Right kidney (tissue), 1 donor: Measurements from ENCODE around the gene RREB1.

Experiments
- DNase-seq: peaks from one replicate; pipeline ENCODE4 v3.0.0-alpha.2; 2016

Gene RREB1

DNA sequence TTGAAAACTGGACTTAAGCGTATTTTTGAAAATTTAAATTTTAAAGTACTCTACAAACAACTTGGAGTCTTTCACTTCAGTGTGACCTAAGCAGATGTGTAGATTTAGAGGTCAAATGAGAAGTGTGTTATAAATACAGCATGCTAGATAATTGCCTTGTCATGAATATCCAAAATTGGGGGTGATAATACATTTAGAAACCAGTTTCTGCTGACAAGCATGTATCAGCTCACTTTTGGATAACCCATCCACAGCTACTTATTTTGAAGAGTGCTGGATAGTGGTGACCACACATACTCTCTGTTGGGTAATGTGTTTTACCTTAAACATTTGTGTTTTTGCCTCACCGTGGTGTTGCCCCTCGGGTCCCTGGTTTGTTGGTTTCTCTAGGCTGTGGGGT is 14.9 kb downstream of the RREB1 start:
- DNase-seq, result no peak

DNA sequence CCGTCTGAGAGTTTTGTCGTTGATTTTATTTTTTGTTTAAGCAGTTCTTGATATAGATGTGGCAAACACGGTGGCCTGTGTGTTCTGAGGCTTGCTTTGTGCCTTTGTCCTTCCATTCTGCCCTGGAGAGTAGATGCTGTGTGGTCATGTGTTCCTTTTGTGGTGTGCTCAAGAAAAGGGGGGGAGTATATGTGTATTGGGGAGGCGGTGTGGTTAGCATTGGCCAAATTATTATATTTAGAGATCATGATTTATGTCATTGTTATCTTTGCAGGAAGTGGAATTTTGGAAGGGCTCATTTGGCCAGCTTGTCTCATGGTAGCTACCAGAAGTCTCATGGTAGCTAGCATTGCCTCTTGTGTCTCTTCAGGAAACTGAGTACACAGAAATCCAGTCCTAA is 16.4 kb downstream of the RREB1 start:
- DNase-seq, result no peak

DNA sequence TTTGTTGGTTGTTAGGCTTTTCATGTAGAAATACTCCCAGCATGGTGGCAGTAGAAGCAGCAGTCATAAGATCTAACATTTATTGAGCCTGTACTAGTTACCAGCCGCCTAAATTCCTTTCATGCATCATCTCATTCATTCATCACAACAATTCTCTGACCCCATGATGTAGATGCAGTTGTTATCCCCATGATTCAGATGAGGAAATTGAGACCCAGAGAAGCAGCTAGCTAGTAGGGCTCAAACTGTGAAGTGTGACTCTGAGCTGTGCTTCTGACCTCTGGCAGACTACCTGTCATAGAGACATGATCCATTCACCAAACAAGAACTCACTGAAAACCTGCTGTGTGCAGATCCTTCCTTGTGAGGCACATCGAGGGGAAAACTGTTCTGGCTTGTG is 16.9 kb downstream of the RREB1 start:
- no peak for DNase-seq

DNA sequence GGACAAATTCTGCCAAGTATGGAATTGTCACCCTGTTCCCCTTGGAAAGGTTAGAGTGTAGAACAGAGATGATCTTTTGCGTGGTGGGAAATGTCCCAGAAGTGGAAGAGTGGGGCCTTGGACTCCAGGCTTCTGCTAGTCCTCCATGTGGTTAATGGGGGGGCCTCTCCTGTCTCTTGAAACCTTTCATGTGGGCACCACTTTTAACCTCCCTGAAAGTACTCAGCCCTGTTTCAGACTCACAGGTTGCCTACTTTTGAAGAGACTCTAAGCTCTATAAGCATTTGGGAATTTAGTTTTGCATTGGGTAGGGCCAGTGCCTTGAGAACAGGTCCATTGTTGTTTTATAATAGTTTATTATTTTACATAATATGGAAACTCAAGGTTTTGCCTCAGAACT is 17.5 kb downstream of the RREB1 start:
- DNase-seq, result no peak

DNA sequence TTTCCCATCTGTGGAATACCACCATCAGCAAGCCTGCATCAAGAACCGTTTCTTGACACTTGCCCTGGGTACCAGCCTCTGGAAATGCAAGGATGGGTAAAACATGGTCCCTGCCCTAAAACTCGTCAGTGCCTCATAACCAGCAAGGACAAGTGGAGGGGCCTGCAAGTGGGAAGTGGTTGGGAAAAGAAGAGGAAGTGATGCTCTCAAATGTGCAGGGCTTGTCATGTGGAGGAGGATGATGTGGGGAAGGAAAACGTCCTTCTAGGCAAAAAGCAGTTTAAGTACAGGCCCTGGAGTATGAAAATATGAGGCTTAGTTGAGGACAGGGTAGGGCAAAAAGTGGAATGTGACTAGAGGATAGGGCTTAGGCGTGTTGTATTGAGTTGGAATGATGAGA is 19.0 kb downstream of the RREB1 start:
- DNase-seq, result no peak

DNA sequence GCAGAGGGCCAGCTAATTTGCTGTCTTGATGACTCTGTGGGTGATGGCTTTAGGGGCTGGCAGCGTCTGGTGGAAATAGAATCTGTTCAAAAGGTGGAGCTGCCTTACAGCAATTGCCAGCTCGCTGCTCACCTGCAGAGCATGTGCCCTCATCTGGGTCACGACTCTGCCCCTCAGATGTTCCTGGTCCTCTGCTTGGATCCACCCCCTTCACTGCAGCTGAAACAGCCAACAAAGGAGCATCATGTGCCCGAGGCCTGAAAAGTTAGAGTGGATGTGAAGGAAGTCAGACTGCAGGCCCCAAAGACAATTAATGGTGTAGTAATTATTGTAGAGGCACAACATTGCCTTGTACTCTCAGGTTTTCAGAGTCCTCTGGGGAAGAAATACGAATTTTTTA is 19.9 kb downstream of the RREB1 start:
- DNase-seq, result no peak

DNA sequence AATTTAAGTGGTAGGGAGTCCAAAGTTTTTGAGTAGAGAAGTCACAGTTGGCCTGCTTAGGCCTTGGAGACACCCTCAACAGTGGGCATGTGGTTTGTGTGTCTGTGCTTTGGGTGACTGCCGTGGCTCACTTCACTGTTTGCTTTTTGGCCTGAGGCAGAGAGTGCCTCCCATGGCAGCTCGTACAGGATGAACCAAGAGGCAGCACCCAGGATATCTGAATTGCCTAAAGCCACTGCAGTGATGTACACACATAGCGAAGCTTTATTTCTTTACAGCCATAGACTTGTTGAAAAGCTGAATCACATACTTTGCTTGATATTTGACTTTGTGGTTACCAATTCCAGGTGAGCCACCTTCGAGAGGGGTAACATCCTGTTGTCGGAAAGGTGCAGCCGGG is 21.6 kb downstream of the RREB1 start:
- no peak for DNase-seq

DNA sequence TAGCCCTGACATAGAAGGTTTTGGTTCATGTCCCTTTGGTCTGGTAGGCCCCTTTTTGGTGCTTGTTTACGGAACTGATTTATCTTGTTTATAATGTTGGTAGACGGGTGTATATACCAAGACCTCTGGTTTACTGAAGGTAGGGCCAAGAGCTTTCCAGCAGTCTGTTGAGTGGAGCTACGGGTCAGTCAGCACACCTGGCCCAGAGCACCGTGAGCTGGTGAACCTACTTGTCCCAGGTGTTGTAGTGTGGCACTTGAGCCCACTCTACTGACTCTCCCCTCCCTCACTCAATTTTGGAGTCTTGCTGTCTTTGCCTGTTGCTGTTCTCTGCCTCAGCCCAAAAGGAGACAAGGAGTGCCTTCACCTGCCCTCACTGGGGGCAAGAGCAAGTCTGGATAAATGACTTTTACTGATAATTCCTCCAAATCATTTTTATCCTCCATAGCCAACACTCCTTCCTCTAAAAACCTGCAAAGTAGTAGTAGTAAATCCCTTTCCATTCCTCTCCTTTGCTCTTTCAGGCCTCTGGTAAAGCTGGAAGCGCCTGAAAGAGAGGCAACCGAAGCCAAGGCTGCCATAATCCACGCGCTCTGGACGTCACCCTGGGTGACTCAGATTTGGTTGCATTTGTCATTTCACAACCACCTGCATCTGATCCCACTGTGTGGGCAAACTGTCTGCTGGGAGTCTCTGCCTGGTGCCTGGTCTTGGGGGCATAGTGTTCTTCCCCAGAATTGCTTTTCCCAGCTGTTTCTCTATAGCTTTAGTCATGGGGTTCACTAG is 22.2 kb downstream of the RREB1 start:
- no peak for DNase-seq

DNA sequence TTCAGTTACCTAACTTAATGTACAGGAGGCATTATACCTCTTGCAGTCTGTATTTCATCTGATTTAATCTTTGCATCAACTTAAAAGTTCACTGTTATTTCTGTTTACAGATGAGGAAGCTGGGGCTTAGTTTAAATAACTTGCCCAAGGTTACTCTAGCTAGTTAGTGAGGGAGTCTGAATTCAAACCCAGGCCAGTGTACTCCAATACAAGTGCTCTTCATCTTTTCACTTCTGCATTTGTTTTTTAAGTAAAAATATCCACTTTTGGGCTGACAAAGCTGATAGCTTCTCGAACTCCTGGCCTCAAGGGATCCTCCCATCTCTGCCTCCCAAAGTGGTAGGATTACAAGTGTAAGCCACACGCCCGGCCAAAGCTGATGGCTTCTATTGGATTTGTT is 23.6 kb downstream of the RREB1 start:
- no peak for DNase-seq

DNA sequence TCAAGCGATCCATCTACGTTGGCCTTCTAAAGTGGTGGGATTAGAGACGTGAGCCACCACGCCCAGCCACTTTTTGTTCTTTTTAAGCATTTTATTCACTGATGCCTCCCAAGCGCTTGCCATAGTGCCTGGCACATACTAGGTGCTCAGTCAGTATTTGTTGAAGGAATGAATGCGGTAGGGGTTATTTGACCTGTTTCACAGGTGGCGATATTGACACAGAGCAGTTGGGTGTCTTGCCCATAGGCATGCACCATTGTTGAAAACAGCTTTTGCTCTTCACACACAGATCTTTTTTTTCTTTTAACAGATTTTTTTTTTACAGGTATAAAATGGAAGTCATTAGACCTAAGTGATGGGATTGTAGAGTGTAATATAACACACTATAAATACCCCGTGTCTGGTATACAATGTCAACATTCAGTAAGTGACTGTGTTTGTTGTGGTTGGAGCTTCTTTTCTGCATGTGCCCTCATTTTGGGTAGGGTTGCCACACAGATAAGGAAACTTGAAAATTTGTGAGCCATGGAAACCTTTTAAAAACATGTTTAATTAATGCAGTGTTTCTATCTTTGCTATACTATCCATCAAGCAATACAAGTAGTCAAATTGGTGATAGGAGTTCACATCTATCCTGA is 24.8 kb downstream of the RREB1 start:
- no peak for DNase-seq

DNA sequence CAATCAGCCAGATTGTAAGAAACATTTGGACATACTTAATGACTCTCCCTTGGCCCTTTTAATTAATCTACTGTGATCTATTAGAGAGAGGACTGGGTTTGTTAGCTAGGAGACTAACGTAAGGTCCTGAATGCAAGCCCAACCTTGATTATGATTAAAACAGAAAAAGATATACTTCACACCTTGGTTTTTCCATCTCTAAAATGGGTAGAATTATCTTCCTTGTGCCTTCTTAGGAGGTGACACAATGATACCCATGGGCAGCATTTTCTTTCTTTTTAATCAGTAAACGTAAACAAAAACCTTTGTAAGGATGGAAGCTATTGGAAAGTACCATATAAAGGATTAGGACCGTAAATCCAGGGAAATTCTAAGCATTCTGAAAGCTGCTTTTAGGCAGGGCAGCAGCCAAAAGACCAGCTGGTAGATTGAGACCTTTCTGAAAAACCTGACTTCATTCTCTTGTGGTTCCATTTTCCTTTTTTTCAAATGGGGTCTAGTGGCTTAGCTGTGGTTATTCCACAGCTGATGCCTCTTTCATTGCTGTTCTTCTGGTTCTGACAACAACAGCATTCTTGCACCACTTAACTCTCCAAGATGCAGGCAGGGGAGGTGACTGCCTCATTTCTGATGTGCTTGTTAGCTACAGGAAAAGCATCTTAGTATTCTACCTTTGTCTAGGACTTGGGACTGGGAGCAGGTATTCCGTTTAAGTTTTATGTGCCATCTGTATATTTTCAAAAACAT is 27.4 kb downstream of the RREB1 start:
- DNase-seq, result no peak

DNA sequence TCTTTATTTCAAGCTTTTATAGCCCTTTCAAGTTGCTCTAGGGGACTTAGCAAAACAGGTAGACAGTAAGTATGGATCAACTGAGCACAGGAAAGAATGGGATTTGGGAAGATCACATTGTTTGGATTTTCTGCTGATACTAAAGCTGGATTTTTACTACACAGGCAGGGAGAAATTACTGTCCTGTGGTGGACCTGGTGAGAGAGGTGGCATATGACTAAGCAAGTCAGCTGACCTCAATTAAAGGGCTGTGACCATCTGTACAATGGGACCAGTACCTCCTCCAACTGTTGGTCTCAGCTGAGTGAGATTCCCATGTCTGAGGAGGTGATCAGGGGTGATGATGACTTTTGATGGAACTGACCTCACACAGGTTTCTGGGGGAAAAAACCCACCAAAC is 28.0 kb downstream of the RREB1 start:
- DNase-seq, result no peak

DNA sequence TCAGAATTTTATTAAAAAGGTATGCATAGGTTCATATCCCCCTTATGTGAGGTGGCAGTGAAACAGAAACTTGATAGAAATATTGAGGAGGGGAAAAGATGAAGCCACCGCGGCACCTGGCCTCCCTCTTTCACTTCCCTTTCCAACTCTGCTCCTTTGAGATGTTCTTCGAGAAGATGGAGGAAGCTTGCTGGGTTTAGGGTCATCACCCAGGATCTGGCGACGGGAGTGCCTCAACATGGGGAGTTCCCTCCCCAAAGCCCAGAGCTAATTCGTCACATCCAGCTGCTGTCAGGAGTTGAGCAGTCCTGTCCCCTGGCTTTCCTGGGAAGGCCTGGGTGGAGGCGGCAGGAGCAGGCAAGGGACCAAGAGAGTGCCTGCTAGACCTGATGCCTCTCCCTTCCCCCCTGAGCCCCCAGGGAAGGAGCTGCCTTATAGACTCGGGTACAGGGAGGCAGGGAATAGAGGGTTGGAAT is 29.1 kb downstream of the RREB1 start:
- no peak for DNase-seq

DNA sequence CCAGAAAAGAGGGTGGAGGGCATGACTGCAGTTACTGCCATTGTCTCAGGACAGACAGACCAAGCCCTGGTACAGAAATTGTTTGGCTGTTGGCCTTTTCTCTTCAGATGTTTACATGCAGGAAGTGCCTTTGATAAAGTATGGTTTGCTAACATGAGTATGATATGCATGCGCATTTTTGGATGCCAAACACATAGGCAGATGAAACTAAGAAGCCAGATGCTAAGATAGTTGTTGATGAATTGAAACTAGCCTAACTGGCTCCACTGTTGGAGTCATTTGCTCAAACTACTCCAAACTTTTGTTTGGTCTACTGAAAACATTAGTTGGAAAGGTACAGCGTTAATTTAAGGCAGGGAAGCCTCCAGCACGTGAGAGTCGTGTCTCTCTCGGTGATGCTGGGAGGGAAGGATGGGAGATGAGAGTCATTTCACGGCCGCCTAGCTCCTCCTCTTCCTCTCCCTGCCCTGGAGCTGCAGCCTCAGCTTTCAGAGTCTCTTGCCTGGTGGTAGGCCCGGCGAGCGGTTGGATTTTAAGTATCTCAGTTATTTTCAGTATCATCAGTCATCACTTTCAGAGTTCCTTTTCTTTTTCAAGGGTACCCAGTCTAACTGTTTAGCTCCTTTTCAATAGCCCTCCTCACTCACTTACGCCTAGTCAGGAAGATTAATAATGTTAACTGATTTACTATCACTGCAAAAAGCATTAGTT is 29.7 kb downstream of the RREB1 start:
- DNase-seq, result no peak

DNA sequence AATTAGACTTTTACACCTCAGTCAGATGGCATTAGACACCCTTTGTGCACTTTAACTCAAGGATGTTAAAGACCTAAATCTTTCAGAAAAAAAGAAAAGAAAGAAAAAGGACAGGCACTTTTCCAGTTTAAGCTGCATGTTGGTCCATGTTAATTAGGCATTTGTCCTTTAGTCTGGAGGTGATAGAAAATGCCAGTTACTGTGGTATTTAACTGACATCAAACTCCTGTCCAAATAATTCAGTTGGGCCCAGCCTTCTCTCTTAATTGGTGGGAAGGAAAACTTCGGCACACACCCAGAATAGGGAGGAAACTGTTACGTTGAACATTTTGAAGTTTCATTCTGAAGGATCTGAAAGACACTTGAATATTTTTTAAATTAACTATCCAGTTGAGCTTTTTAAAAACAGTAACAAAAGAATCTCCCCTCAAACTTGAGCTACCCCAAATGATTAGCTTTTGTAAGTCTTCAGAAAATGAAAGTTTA is 30.3 kb downstream of the RREB1 start:
- DNase-seq, result no peak

DNA sequence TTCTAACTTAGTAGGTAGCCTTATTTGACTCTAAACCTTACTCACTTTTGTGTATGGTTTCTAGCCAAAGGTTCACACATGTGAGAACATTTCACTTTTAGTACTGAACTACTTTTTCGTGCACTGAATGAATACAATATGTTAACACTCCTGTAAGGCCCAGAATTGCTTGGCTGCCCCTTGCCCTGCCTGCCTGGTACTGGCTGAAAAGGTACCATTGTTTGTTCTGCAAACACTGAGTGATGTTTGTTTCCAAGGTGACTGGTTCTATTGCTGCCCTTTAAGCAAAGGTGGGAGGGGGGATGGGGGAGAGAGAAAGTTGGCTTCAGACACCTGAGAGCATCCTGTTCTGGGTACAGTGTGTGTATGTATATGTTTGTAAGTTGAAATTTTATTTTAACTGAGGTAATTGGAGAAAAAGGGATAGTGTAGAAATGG is 31.2 kb downstream of the RREB1 start:
- no peak for DNase-seq

DNA sequence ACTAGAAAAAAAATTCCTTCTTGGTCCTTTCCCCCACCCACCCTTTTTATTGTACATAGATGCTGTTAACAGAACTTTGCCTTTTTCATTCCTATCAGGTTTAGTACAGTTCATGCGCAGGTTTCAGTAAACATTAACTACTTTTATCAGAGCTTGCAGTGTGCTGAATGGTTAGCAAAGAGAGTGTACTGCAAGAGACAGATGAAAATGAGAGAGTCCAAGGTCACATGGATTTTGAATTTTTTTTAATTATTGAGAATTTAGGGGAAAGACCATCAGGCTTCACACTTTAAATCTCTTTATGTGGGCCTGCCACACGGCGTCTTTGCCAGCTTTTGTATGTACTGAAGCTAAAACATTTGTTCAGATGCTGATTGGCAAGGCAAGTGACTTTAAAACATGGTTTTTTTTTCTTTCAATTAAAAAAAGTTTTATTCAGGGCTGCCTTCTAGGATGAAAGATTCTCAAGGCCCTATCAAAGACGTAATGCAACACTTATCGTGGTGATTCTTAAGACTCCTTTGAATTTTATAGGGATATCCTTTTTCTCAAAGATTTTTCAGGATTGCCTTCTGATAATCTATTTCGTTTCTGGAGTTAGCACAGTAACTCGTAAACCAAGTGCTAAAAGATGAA is 32.2 kb downstream of the RREB1 start:
- DNase-seq, result no peak

DNA sequence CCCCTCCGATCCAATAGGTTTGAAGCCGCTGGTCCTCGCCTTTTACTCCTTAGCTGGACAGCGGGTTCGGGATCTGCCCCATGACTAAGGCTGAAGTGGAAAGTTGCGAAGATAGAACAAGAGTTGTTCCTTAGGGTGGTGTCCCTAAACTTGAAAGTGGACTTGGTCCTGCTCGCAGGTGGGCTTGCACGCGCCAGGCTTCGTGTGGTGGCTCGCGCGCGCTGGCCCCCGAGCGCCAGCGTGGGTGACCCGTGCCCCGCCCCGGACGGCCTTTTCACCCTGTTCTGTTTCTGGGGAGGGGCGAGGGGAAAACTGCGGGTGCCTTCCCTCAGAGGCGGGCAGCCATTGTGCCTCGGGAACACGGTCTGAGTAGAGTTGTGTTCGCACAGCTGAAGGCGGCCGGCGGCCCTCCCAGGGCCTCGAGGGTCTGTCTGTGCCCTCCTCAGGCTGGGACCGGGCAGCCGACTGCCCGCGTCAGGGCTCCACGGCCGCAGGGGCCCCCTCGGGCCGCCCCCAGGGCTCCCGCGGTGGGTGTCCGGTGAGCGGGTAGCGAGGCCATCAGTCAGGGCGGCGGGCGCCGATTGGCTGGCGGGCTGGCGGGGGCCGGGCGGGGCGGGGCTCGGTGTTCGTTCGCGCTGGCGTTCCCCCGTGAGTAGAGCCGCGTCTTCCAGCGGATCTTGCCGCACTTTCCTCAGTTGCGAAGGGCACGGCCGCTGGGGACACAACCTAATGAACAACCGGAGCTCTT is 33.0 kb downstream of the RREB1 start:
- DNase-seq, result peak; percentile 95

DNA sequence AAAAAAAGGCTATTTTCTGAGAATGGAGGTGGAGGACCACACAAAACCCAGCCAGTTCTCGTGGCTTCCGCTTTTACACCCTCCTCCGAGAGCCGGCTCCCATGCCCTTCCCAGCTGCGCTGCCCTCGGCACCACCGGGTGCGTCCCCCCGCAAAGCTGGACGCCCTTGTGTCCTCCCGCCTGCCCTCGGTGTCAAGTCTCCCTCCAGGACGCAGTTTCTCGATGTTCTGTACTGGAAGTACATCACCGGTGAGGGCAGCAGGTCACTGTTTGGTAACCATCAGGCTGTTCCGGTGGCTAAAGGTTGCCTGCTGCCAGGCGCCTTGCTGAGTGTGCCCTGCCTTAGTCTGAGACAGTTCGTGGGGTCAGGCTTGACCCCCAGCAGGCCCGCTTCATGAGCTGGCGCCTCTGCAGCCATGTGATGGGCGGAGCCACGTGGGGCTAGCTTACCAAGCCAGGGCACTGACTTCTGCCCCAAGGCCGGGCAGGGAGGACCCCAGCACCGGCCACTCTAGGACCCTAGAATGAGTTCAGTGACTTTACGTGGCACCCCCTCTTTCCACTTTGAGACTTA is 34.6 kb downstream of the RREB1 start:
- DNase-seq, result no peak

DNA sequence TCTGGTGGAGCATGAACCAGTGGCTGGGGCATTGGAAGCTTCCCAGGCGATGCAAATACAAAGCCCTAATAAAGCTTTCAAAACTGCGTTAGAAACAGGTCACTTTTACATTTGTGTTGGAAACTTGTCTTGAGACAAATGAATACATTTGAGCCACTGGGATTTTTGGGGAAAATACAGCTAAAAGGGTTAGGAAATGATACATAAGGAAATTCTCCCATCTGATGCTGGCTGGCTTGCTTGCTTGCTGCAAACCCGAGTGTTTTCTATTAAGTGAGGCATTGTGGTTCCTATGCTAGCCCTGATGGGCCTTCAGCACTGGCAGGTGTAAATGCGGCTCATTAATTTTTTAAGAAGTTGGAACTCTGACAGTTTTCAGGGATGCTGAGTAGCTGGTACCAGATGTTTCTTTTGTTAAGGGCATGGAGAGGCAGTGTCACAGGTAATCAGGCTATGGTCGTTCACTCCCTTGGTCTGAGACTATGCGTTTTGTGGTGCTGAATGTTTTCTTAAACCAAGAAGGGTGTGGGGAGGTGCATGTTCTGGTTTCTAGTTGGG is 35.2 kb downstream of the RREB1 start:
- DNase-seq, result no peak
